GM12874 (cell line): ENCODE measurements around the gene ADORA2B.

Experiments used
- TF ChIP-seq, protein P1 (sequence below): IDR thresholded peaks from 2 replicates; pipeline ENCODE4 v1.5.1; 2011; ENCODE audit warnings: low read depth, mild to moderate bottlenecking, control low read depth, low read length, moderate library complexity; ENCODE audit not compliant: insufficient read depth

The ADORA2B gene

GRCh38 chr17:15942207-15942833 lies 2.6 kb upstream of the ADORA2B start:
- TF ChIP-seq, protein P1, sequence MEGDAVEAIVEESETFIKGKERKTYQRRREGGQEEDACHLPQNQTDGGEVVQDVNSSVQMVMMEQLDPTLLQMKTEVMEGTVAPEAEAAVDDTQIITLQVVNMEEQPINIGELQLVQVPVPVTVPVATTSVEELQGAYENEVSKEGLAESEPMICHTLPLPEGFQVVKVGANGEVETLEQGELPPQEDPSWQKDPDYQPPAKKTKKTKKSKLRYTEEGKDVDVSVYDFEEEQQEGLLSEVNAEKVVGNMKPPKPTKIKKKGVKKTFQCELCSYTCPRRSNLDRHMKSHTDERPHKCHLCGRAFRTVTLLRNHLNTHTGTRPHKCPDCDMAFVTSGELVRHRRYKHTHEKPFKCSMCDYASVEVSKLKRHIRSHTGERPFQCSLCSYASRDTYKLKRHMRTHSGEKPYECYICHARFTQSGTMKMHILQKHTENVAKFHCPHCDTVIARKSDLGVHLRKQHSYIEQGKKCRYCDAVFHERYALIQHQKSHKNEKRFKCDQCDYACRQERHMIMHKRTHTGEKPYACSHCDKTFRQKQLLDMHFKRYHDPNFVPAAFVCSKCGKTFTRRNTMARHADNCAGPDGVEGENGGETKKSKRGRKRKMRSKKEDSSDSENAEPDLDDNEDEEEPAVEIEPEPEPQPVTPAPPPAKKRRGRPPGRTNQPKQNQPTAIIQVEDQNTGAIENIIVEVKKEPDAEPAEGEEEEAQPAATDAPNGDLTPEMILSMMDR: no peak

GRCh38 chr17:15943971-15944758 lies 765 bp upstream of the ADORA2B start:
- TF ChIP-seq, protein P1: no peak

- TF ChIP-seq, protein P1: no peak
Observed at GRCh38 chr17:15945527-15946191, 729 bp downstream of the ADORA2B start.

GRCh38 chr17:15946611-15947120 lies 1.7 kb downstream of the ADORA2B start:
- TF ChIP-seq, protein P1: no peak

GRCh38 chr17:15947271-15947670 lies 2.3 kb downstream of the ADORA2B start:
- TF ChIP-seq, protein P1: no peak

DNA sequence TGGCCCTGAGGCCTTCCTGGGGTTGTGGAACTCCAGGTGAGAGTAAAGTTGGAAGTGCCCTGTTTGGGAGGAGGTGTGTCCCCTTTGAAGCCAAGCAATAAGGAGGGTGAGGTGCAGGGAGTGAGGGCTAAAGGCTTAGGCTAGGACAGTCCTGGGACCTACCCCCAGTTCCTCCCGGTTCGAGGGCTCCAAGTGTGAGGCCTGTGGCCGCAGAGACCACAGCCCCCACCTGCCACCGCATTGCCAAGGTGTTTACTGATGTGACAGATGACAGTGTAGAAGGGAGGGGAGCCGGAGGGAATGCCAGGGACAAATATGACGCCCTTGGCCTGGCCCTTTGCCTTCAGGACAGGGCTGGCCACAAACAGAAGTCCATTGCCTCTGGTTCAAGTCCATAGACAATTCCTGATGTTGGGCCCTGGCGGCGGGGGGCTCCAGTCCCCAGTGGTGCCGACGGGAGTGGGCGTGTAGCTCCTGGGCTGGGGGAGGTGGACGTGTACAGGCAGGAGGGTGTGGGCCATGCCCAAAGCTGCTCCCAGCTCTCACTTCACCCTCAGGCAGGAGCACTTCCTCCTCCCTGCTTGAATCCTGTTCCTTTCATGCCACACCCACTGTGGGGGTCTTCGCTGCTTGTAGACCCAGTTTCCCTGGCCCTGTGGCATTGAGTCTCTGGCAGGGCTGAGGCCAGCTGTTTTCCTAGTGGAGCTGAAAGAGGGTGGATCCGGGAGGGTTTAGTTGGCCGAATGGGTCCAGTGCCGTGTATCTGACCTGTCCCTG lies 3.2 kb downstream of the ADORA2B start:
- TF ChIP-seq, protein P1: no peak
